Activated B cell treated with CpG ODN at 0.5 μM for 24 hours (primary cell): Measurements from ENCODE around the gene ARHGAP42. TPM values are rescaled to one million over a fixed set of nuclear protein-coding genes. Genes with fewer than 3 reads are reported as not detected.
"Not testable (repeated sequence)": the region's sequence is repeated elsewhere in the genome, so short reads cannot be mapped to it uniquely, and the experiment has no call there.

Source experiments
- ATAC-seq: fragments of 200-7000 bp; cut with Tn5 transposase; one replicate; pipeline ENCODE4 v1.10.0; 2021; ENCODE audit warnings: low read depth, mild to moderate bottlenecking, moderate library complexity
- CTCF ChIA-PET: fragments of 350-600 bp; sonication (Branson Sonifier 250); formaldehyde crosslinking; loops from one replicate; lab custom pipeline; 2021; ENCODE audit warnings: antibody characterized with exemption; lab: Charles Lee
- POLR2A ChIA-PET: fragments of 350-600 bp; sonication (Branson Sonifier 250); formaldehyde crosslinking; loops from one replicate; lab custom pipeline; 2021; ENCODE audit warnings: antibody characterized with exemption; lab: Charles Lee
- DNase-seq: peaks from one replicate; pipeline ENCODE4 v3.0.0; 2022
- H3K27ac Mint-ChIP-seq: one replicate; pipeline ENCODE4 v1.8.0; 2020; ENCODE audit warnings: mixed read lengths
- H3K27me3 Mint-ChIP-seq: one replicate; pipeline ENCODE4 v1.8.0; 2021; ENCODE audit warnings: mixed read lengths
- H3K36me3 Mint-ChIP-seq: one replicate; pipeline ENCODE4 v1.8.0; 2021; ENCODE audit warnings: low read depth, mixed read lengths
- H3K4me1 Mint-ChIP-seq: one replicate; pipeline ENCODE4 v1.8.0; 2021; ENCODE audit warnings: mixed read lengths
- H3K4me3 Mint-ChIP-seq: one replicate; pipeline ENCODE4 v1.8.0; 2020; ENCODE audit warnings: mild to moderate bottlenecking, mixed read lengths
- H3K9me3 Mint-ChIP-seq: one replicate; pipeline ENCODE4 v1.8.0; 2020; ENCODE audit warnings: mixed read lengths
- intact Hi-C: fragments of 100-400 bp; cut with micrococcal nuclease; formaldehyde crosslinking; loops from one replicate; pipeline ENCODE4 v1.15.1; 2024
- total RNA-seq: library from RNA; stranded (reverse); gene quantifications from 2 replicates; pipeline ENCODE4 v1.2.3, GENCODE V29; 2022
- TF ChIP-seq, protein P1 (sequence below): fragments of 200-600 bp; IDR thresholded peaks from one replicate; pipeline ENCODE4 v1.8.0; 2022; ENCODE audit warnings: antibody characterized with exemption, mild to moderate bottlenecking

ARHGAP42 gene
- total RNA-seq, 1 donor from 2014 or later, result 4.9 TPM

GRCh38 chr11:101011881-101012280, 324.8 kb downstream of the ARHGAP42 start:
- peaks cover 7% of the 10 kb centered on the region for H3K9me3 Mint-ChIP-seq
- no peak overlapping the region for H3K27ac Mint-ChIP-seq
- intact Hi-C loops, result no loop called here
- no peaks in the 10 kb centered on the region for H3K36me3 Mint-ChIP-seq
- ChIA-PET CTCF (no interaction called here), POLR2A (no interaction called here)
- no peaks in the 10 kb centered on the region for H3K27me3 Mint-ChIP-seq
- H3K4me3 Mint-ChIP-seq, result no peak overlapping the region
- H3K4me1 Mint-ChIP-seq, result peaks cover 27% of the 10 kb centered on the region
- no peak for ATAC-seq
- no peak for DNase-seq
- TF ChIP-seq, protein P1, sequence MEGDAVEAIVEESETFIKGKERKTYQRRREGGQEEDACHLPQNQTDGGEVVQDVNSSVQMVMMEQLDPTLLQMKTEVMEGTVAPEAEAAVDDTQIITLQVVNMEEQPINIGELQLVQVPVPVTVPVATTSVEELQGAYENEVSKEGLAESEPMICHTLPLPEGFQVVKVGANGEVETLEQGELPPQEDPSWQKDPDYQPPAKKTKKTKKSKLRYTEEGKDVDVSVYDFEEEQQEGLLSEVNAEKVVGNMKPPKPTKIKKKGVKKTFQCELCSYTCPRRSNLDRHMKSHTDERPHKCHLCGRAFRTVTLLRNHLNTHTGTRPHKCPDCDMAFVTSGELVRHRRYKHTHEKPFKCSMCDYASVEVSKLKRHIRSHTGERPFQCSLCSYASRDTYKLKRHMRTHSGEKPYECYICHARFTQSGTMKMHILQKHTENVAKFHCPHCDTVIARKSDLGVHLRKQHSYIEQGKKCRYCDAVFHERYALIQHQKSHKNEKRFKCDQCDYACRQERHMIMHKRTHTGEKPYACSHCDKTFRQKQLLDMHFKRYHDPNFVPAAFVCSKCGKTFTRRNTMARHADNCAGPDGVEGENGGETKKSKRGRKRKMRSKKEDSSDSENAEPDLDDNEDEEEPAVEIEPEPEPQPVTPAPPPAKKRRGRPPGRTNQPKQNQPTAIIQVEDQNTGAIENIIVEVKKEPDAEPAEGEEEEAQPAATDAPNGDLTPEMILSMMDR, result no peak

- ATAC-seq, H3K36me3 Mint-ChIP-seq, POLR2A ChIA-PET, H3K27ac Mint-ChIP-seq, H3K4me3 Mint-ChIP-seq, intact Hi-C loops, H3K27me3 Mint-ChIP-seq, H3K9me3 Mint-ChIP-seq, DNase-seq, CTCF ChIA-PET: not testable (repeated sequence)
- peaks cover 22% of the 10 kb centered on the region for H3K4me1 Mint-ChIP-seq
Observed at GRCh38 chr11:101013702-101014101, 326.6 kb downstream of the ARHGAP42 start.

GRCh38 chr11:101014600-101015285, 327.7 kb downstream of the ARHGAP42 start:
- POLR2A ChIA-PET, result no interaction called here
- no peak overlapping the region for H3K4me3 Mint-ChIP-seq
- peaks cover 12% of the 10 kb centered on the region for H3K4me1 Mint-ChIP-seq
- DNase-seq (no peak), ATAC-seq (no peak)
- no peaks in the 10 kb centered on the region for H3K36me3 Mint-ChIP-seq
- H3K27ac Mint-ChIP-seq, result no peak overlapping the region
- H3K9me3 Mint-ChIP-seq, result peaks cover 5% of the 10 kb centered on the region
- TF ChIP-seq, protein P1, result no peak
- intact Hi-C loops, result no loop called here
- no peaks in the 10 kb centered on the region for H3K27me3 Mint-ChIP-seq
- CTCF ChIA-PET, result no interaction called here

DNA sequence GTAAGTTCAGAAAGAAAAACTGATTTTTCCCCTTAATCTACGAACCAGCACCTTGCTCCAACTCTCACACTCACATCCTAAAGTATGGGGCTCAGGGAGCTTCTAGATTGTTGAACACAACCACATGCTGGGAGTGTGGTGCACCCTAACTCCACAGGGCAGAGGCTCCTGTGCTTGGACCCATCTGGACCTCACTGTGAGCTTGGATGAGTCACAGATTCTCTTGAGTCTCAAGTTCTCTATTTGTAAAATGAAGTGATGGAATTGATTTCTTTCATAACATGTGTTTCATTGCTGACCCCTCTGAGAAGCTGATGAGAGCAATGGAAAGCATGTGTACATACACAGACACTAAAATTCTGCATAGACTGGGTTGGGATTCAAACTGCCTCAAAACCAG, 332.8 kb downstream of the ARHGAP42 start:
- DNase-seq (no peak), ATAC-seq (no peak)
- no peaks in the 10 kb centered on the region for H3K9me3 Mint-ChIP-seq
- intact Hi-C loops, result no loop called here
- H3K36me3 Mint-ChIP-seq, result no peaks in the 10 kb centered on the region
- H3K4me3 Mint-ChIP-seq, result no peak overlapping the region
- ChIA-PET POLR2A (no interaction called here), CTCF (no interaction called here)
- H3K27me3 Mint-ChIP-seq, result no peaks in the 10 kb centered on the region
- no peaks in the 10 kb centered on the region for H3K4me1 Mint-ChIP-seq
- TF ChIP-seq, protein P1, result no peak
- H3K27ac Mint-ChIP-seq, result no peak overlapping the region

DNA sequence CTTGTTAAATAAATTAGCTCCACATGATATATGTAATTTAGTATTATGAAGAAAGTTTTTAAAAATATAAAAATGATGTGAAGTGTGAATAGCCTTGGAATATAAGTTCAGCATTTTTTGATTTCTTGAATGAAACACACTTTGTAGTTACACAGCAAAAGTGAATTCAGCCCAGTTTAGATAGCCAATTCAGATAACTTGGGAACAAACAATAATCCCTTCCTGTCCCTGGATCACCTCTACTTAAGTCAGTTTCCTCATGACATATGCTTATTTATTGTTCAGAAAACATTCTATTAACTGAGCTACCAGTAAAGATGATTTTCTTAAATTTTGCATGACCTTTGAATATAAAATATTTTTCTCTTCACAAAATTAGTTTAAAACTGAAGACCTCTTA, 335.2 kb downstream of the ARHGAP42 start:
- intact Hi-C loops, result no loop called here
- ChIA-PET CTCF (no interaction called here), POLR2A (no interaction called here)
- H3K4me1 Mint-ChIP-seq, result no peaks in the 10 kb centered on the region
- no peaks in the 10 kb centered on the region for H3K27me3 Mint-ChIP-seq
- H3K36me3 Mint-ChIP-seq, result no peaks in the 10 kb centered on the region
- no peaks in the 10 kb centered on the region for H3K9me3 Mint-ChIP-seq
- no peak for DNase-seq
- H3K27ac Mint-ChIP-seq, result no peak overlapping the region
- H3K4me3 Mint-ChIP-seq, result no peak overlapping the region
- TF ChIP-seq, protein P1, result no peak
- ATAC-seq, result no peak

GRCh38 chr11:101028644-101029043, 341.6 kb downstream of the ARHGAP42 start:
- no peaks in the 10 kb centered on the region for H3K36me3 Mint-ChIP-seq
- DNase-seq (no peak), ATAC-seq (no peak)
- peaks cover 9% of the 10 kb centered on the region for H3K4me1 Mint-ChIP-seq
- no peak overlapping the region for H3K27ac Mint-ChIP-seq
- intact Hi-C loops, result no loop called here
- TF ChIP-seq, protein P1, result no peak
- H3K27me3 Mint-ChIP-seq, result no peaks in the 10 kb centered on the region
- ChIA-PET CTCF (no interaction called here), POLR2A (no interaction called here)
- no peaks in the 10 kb centered on the region for H3K9me3 Mint-ChIP-seq
- H3K4me3 Mint-ChIP-seq, result no peak overlapping the region
